BLaER1 treated with 17β-estradiol and CSF1 and Interleukin-3, amounts not matched to agents 10 nM and 100 nM (cell line): ENCODE data around the gene SRR.

Experiments used
- H3K27ac ChIP-seq, 11 experiments: shearing (Covaris generic); formaldehyde crosslinking; 2 replicates each; pipeline ENCODE4 v1.8.1; 2022
- H3K27me3 ChIP-seq, 11 experiments: shearing (Covaris generic); formaldehyde crosslinking; 2 replicates each; pipeline ENCODE4 v1.8.1; 2022
- H3K36me3 ChIP-seq, 11 experiments: shearing (Covaris generic); formaldehyde crosslinking; 2 replicates each; pipeline ENCODE4 v1.8.1; 2022
- H3K4me1 ChIP-seq, 10 experiments: shearing (Covaris generic); formaldehyde crosslinking; 2 replicates each; pipeline ENCODE4 v1.8.1; 2022
- H3K4me2 ChIP-seq, 11 experiments: shearing (Covaris generic); formaldehyde crosslinking; 2 replicates each; pipeline ENCODE4 v1.8.1; 2022
- H3K4me3 ChIP-seq, 10 experiments: shearing (Covaris generic); formaldehyde crosslinking; 2 replicates each; pipeline ENCODE4 v1.8.1; 2022
- H3K9ac ChIP-seq, 11 experiments: shearing (Covaris generic); formaldehyde crosslinking; 2 replicates each; pipeline ENCODE4 v1.8.1; 2022
- H3K9me3 ChIP-seq, 11 experiments: shearing (Covaris generic); formaldehyde crosslinking; replicated peaks in 1 of 11; 2 replicates each; pipeline ENCODE4 v1.8.1; 2022
- H4K20me1 ChIP-seq, 11 experiments: shearing (Covaris generic); formaldehyde crosslinking; 2 replicates each; pipeline ENCODE4 v1.8.1; 2022
- Cebpa-rat ChIP-seq, 11 experiments: shearing (Covaris generic); IDR thresholded peaks; 2 replicates each; pipeline ENCODE4 v1.8.1; 2022

SRR gene

GRCh38 chr17:2335726-2336214 is 32.0 kb downstream of the SRR start:
- TF ChIP-seq Cebpa-rat (IDR thresholded peaks at IDR 0.05) = no peak
- peaks cover 45 to 51% (median 49%) of the 10 kb centered on the region in 11 experiments for H3K36me3 ChIP-seq

GRCh38 chr17:2336215-2336851 is 32.6 kb downstream of the SRR start, which contains the start of gene TSR1:
TSR1 (minus strand) TSS chr17:2336457; CDS start chr17:2336427, 30 bp downstream.
- no peaks in the 10 kb centered on the region for H3K27me3 ChIP-seq
- H3K9me3 ChIP-seq = no peaks in the 10 kb centered on the region
- H3K4me1 ChIP-seq = peaks cover 24 to 42% (median 37%) of the 10 kb centered on the region in 10 experiments
- H3K4me2 ChIP-seq = peak within 1 kb of the TSS; percentile 92 to 100 (median 98)
- peaks cover 41 to 51% (median 47%) of the 10 kb centered on the region in 11 experiments for H3K36me3 ChIP-seq
- no peak for TF ChIP-seq Cebpa-rat (IDR thresholded peaks at IDR 0.05)
- peak within 1 kb of the TSS; percentile 84 to 99 (median 93) for H3K4me3 ChIP-seq
- peak within 1 kb of the TSS; percentile 81 to 95 (median 91) for H3K9ac ChIP-seq
- H3K27ac ChIP-seq = peak within 1 kb of the TSS; percentile 77 to 92 (median 86); a peak in 21 of 22 replicates
- H4K20me1 ChIP-seq = peaks cover 0 to 62% (median 47%) of the 10 kb centered on the region in 11 experiments; a peak in 18 of 22 replicates

More at GRCh38 chr17:2335726-2336214, 32.0 kb downstream of the SRR start:
- peaks cover 24 to 42% (median 38%) of the 10 kb centered on the region in 10 experiments for H3K4me1 ChIP-seq
- H3K9ac ChIP-seq = peak overlapping the region; percentile 81 to 95 (median 91)
- peaks cover 0 to 68% (median 52%) of the 10 kb centered on the region in 11 experiments; a peak in 18 of 22 replicates for H4K20me1 ChIP-seq
- no peaks in the 10 kb centered on the region for H3K9me3 ChIP-seq
- peak overlapping the region; percentile 47 to 92 (median 86); a peak in 21 of 22 replicates for H3K27ac ChIP-seq
- peak overlapping the region; percentile 84 to 99 (median 93) for H3K4me3 ChIP-seq
- peak overlapping the region; percentile 81 to 100 (median 97) for H3K4me2 ChIP-seq
- no peaks in the 10 kb centered on the region for H3K27me3 ChIP-seq

GRCh38 chr17:2336852-2337543 is 33.2 kb downstream of the SRR start, which contains the start of gene SGSM2:
SGSM2 (plus strand) TSS chr17:2337501; CDS start chr17:2337689, 188 bp downstream.
- H3K27ac ChIP-seq = peak within 1 kb of the TSS; percentile 77 to 92 (median 86)
- H3K4me1 ChIP-seq = peaks cover 24 to 42% (median 36%) of the 10 kb centered on the region in 10 experiments
- H3K36me3 ChIP-seq = peaks cover 37 to 51% (median 47%) of the 10 kb centered on the region in 11 experiments
- H3K4me2 ChIP-seq = peak within 1 kb of the TSS; percentile 91 to 100 (median 98)
- no peaks in the 10 kb centered on the region for H3K27me3 ChIP-seq
- peak within 1 kb of the TSS; percentile 84 to 99 (median 93) for H3K4me3 ChIP-seq
- no peak for TF ChIP-seq Cebpa-rat (IDR thresholded peaks at IDR 0.05)
- H3K9me3 ChIP-seq = no peaks in the 10 kb centered on the region
- H4K20me1 ChIP-seq = peaks cover 0 to 62% (median 40%) of the 10 kb centered on the region in 11 experiments; a peak in 18 of 22 replicates
- peak within 1 kb of the TSS; percentile 81 to 95 (median 91) for H3K9ac ChIP-seq

GRCh38 chr17:2337544-2338314 is 34.0 kb downstream of the SRR start:
- H3K36me3 ChIP-seq = peaks cover 30 to 51% (median 45%) of the 10 kb centered on the region in 11 experiments
- H3K4me1 ChIP-seq = peaks cover 24 to 42% (median 36%) of the 10 kb centered on the region in 10 experiments
- H3K4me3 ChIP-seq = peak overlapping the region; percentile 84 to 99 (median 93)
- H3K9ac ChIP-seq = peak overlapping the region; percentile 81 to 95 (median 91)
- TF ChIP-seq Cebpa-rat (IDR thresholded peaks at IDR 0.05) = no peak
- peaks cover 0 to 56% (median 34%) of the 10 kb centered on the region in 11 experiments; a peak in 16 of 22 replicates for H4K20me1 ChIP-seq
- no peaks in the 10 kb centered on the region for H3K27me3 ChIP-seq
- H3K27ac ChIP-seq = peak overlapping the region; percentile 77 to 92 (median 86)
- no peaks in the 10 kb centered on the region for H3K9me3 ChIP-seq
- H3K4me2 ChIP-seq = peak overlapping the region; percentile 91 to 100 (median 98)

DNA sequence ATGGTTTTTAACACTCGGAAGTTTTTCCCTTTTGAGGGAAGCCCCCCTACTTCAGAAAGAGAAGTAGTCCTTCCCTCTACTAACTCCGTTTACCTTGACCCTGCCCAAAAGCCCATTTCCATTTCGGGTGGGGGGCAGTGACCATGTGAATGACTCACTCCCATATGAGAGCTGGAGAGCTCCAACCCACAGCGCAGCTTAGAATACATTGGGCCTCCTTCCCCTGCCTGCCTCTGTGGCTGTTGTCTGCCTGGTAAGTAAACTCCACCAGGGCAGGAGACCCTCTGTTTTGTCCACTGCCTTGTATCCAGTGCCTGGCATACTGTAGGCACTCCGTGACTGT is 34.5 kb downstream of the SRR start:
- Histone ChIP-seq H3K27ac (peak overlapping the region in 10 of 11 experiments; percentile 77 to 92 (median 88); a peak in 18 of 22 replicates), H3K9me3 (no peaks in the 10 kb centered on the region), H3K9ac (peak overlapping the region; percentile 81 to 95 (median 91))

GRCh38 chr17:2343421-2343820 is 39.7 kb downstream of the SRR start:
- no peak overlapping the region for H3K9ac ChIP-seq
- H3K27me3 ChIP-seq = no peaks in the 10 kb centered on the region
- H3K36me3 ChIP-seq = peaks cover 40 to 72% (median 53%) of the 10 kb centered on the region in 11 experiments
- H3K4me3 ChIP-seq = no peak overlapping the region
- peaks cover 4 to 47% (median 11%) of the 10 kb centered on the region in 11 experiments; a peak in 13 of 22 replicates for H4K20me1 ChIP-seq
- H3K4me1 ChIP-seq = peaks cover under 1 to 9% (median 3%) of the 10 kb centered on the region in 10 experiments; a peak in 17 of 20 replicates
- no peak overlapping the region for H3K27ac ChIP-seq
- no peak overlapping the region for H3K4me2 ChIP-seq
- no peak for TF ChIP-seq Cebpa-rat (IDR thresholded peaks at IDR 0.05)
- H3K9me3 ChIP-seq = no peaks in the 10 kb centered on the region

More for the DNA sequence above, 34.5 kb downstream of the SRR start:
- Histone ChIP-seq H3K4me3 (peak overlapping the region; percentile 84 to 99 (median 93)), H3K4me1 (peaks cover 24 to 42% (median 36%) of the 10 kb centered on the region in 10 experiments), H3K4me2 (peak overlapping the region; percentile 91 to 100 (median 98)), H3K36me3 (peaks cover 29 to 51% (median 44%) of the 10 kb centered on the region in 11 experiments), H4K20me1 (peaks cover 0 to 50% (median 29%) of the 10 kb centered on the region in 11 experiments; a peak in 17 of 22 replicates), H3K27me3 (no peaks in the 10 kb centered on the region)
- no peak for TF ChIP-seq Cebpa-rat (IDR thresholded peaks at IDR 0.05)

- Histone ChIP-seq H3K9me3 (no peaks in the 10 kb centered on the region), H3K27me3 (no peaks in the 10 kb centered on the region), H3K4me1 (no peaks in the 10 kb centered on the region), H3K9ac (no peak overlapping the region), H4K20me1 (peaks cover 0 to 37% (median 9%) of the 10 kb centered on the region in 11 experiments; a peak in 10 of 22 replicates), H3K27ac (no peak overlapping the region), H3K4me2 (no peak overlapping the region), H3K4me3 (no peak overlapping the region), H3K36me3 (peaks cover 41 to 77% (median 55%) of the 10 kb centered on the region in 11 experiments)
- TF ChIP-seq Cebpa-rat (IDR thresholded peaks at IDR 0.05) = no peak
Observed at GRCh38 chr17:2344528-2344927, 40.8 kb downstream of the SRR start.

GRCh38 chr17:2346475-2346874 is 42.7 kb downstream of the SRR start:
- H3K4me1 ChIP-seq = no peaks in the 10 kb centered on the region
- no peak overlapping the region for H3K4me3 ChIP-seq
- H3K27me3 ChIP-seq = no peaks in the 10 kb centered on the region
- no peaks in the 10 kb centered on the region for H3K9me3 ChIP-seq
- peaks cover 33 to 72% (median 51%) of the 10 kb centered on the region in 11 experiments for H3K36me3 ChIP-seq
- no peak overlapping the region; a peak in 1 of 22 replicates for H3K9ac ChIP-seq
- H3K4me2 ChIP-seq = no peak overlapping the region
- H3K27ac ChIP-seq = no peak overlapping the region
- no peak for TF ChIP-seq Cebpa-rat (IDR thresholded peaks at IDR 0.05)
- H4K20me1 ChIP-seq = peaks cover 0 to 39% (median 7%) of the 10 kb centered on the region in 11 experiments; a peak in 10 of 22 replicates
